Measurements from ENCODE around the gene OR2M3.
A peak's percentile ranks its signal among the peaks of the same experiment; 100 is the strongest.
"Not testable (repeated sequence)": the region's sequence is repeated elsewhere in the genome, so short reads cannot be mapped to it uniquely, and the experiment has no call there.

Gene OR2M3

GRCh38 chr1:248229360-248229908 lies 32.4 kb downstream of the OR2M3 start:
- DNase-seq (ENCODE audit: low read depth) = no peak
- no peak for TF ChIP-seq CTCF (IDR thresholded peaks at IDR 0.05; ENCODE audit: low read depth, low read length, missing control alignments)
- no peak overlapping the region for H3K4me3 ChIP-seq (ENCODE audit: low read depth, low read length)

DNA sequence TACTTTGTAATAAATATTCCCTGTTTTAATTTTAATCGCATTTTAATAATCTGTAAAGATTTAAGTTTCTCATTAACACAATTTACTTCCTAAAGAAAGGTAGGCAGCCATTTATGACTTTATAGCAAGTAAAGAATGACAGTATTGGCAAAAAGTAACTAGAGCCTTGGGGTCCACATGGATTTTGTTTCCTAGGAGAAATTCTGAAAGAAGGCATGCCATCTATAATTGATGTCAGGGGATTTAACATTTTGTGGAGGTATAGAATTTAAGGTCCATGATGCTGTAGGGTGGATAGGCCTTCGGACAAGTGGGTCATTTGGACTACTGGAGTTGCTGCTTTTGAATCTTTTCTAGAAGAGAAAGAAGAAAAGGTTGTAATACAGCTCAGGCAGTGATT lies 34.1 kb downstream of the OR2M3 start, which contains the start of gene OR2M4:
OR2M4 (plus strand) TSS at position 301 of the 400 bp plus-strand sequence. CDS start 7,512 bp downstream, outside the sequence.
- DNase-seq (ENCODE audit: low read depth) = no peak
- TF ChIP-seq CTCF (IDR thresholded peaks at IDR 0.05; ENCODE audit: low read depth, low read length, missing control alignments) = no peak
- H3K4me3 ChIP-seq (ENCODE audit: low read depth, low read length) = no peak within 1 kb of the TSS

DNA sequence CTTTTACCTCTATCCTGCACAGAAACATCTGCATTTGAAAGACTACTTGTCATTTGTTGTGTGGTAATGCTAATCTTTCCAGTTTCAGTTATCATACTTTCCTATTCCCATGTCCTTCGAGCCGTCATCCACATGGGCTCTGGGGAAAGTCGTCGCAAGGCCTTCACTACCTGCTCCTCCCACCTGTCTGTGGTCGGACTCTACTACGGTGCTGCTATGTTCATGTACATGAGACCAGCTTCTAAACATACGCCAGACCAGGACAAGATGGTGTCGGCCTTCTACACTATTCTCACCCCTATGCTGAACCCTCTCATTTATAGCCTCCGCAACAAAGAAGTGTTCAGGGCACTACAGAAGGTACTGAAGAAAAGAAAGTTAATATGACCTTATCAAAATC lies 42.4 kb downstream of the OR2M3 start:
- no peak for TF ChIP-seq CTCF (IDR thresholded peaks at IDR 0.05; ENCODE audit: low read depth, low read length, missing control alignments)
- no peak overlapping the region for H3K4me3 ChIP-seq (ENCODE audit: low read depth, low read length)
- DNase-seq (ENCODE audit: low read depth) = no peak

DNA sequence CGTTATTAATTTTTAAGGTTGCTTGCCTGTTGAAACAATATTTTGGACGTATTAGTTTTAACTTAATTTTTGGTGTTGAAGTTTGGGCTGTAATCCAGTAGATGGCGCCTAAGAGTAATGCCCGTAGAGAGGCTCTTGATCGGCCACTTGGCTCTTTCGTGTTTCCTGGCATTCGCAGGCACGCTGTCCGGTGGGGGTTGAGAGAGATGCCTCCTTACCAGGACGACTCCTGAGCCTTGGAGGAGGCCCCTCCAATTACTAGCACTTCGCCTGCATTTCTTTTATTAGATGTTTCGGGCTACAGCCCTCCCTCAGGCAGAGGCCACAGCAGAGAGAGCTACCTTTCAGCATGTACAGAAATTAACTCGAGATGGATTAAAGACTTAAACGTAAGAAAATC lies 46.1 kb downstream of the OR2M3 start:
- peak; percentile 12 for DNase-seq (ENCODE audit: low read depth)
- peak; percentile 81 for TF ChIP-seq CTCF (IDR thresholded peaks at IDR 0.05; ENCODE audit: low read depth, low read length, missing control alignments)
- H3K4me3 ChIP-seq (ENCODE audit: low read depth, low read length) = peak overlapping the region; percentile 3; the same call in 1 of the 2 replicates

DNA sequence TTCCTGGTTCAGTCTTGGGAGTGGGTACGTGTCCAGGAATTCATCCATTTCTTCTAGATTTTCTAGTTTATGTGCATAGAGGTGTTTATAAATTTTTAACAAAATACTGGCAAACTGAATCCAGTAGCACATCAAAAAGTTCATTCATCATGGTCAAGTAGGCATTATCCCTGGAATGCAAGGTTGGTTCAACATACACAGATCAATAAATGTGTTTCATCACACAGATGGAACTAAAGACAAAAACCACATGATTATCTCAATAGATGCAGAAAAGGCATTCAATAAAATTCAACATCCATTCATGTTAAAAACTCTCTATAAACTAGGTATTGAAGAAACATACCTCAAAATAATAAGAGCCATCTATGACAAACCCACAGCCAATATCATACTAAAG lies 62.2 kb downstream of the OR2M3 start:
- DNase-seq (ENCODE audit: low read depth); H3K4me3 ChIP-seq (ENCODE audit: low read depth, low read length): not testable (repeated sequence)
